Neural progenitor cell (in vitro differentiated cells): ENCODE data around the gene NUP93.

Source experiments
- CTCF ChIP-seq: fragments of 200-600 bp; sonication (generic); IDR thresholded peaks from 2 replicates; pipeline ENCODE4 v1.5.1; 2017; ENCODE audit warnings: antibody characterized with exemption, mild to moderate bottlenecking
- EZH2 ChIP-seq: fragments of 200-600 bp; sonication (generic); IDR thresholded peaks from 2 replicates; pipeline ENCODE4 v1.6.1; 2017; ENCODE audit warnings: antibody characterized with exemption, mild to moderate bottlenecking, moderate library complexity
- EZH2phosphoT487 ChIP-seq: fragments of 200-600 bp; sonication (generic); IDR thresholded peaks from 2 replicates; pipeline ENCODE4 v1.6.1; 2017; ENCODE audit warnings: antibody characterized with exemption

- TF ChIP-seq CTCF (no peak), EZH2phosphoT487 (no peak), EZH2 (no peak)
Measured at GRCh38 chr16:56765949-56766348, 36.0 kb downstream of the NUP93 start.
